Esophagus muscularis mucosa (tissue), 4 donors: Measurements from ENCODE around the gene FXYD2.

Experiments used
- CTCF ChIP-seq, 3 experiments: fragments of 200-600 bp in 2 of 3; fragments of 450-650 bp in 1 of 3; sonication (generic) in 2 of 3; IDR thresholded peaks; one replicate each; pipeline ENCODE4 v1.5.1; 2017 to 2019; ENCODE audit warnings: antibody characterized with exemption in 3 of 3, mild to moderate bottlenecking in 2 of 3, moderate library complexity in 1 of 3
- EP300 ChIP-seq: sonication (generic); formaldehyde crosslinking; IDR thresholded peaks from one replicate; pipeline ENCODE4 v1.6.1; 2017; ENCODE audit warnings: antibody characterized with exemption
- POLR2A ChIP-seq: fragments of 450-650 bp; IDR thresholded peaks from one replicate; pipeline ENCODE4 v1.6.1; 2017; ENCODE audit warnings: antibody characterized with exemption, moderate library complexity, mild to moderate bottlenecking, low read depth
- POLR2AphosphoS5 ChIP-seq, 2 donors: sonication (generic); formaldehyde crosslinking; IDR thresholded peaks; one replicate each; pipeline ENCODE4 v1.6.1; 2017; ENCODE audit warnings: antibody characterized with exemption in 2 of 2

GRCh38 chr11:117782101-117782500 is 42.4 kb downstream of the FXYD2 start:
- TF ChIP-seq EP300 (no peak), CTCF (IDR thresholded peaks at IDR 0.05) (no peak), POLR2A (no peak), POLR2AphosphoS5 (IDR thresholded peaks at IDR 0.05) (no peak)
